Heart right ventricle (tissue), 16 donors: ENCODE results near the gene OR1L8. TPM values are rescaled to one million over a fixed set of nuclear protein-coding genes. Genes with fewer than 3 reads are reported as not detected.
"Not testable (repeated sequence)": the region's sequence is repeated elsewhere in the genome, so short reads cannot be mapped to it uniquely, and the experiment has no call there.

Source experiments
- ATAC-seq, 8 donors: fragments of 200-7000 bp; cut with Tn5 transposase; one replicate each; pipeline ENCODE4 v1.9.1; 2020; ENCODE audit warnings: mild to moderate bottlenecking in 8 of 8, moderate library complexity in 8 of 8, moderate number of reproducible peaks in 1 of 8
- DNase-seq, 2 donors: peaks; one replicate each; pipeline ENCODE4 v3.0.0-alpha.2; 2020
- H3K27ac ChIP-seq, 10 donors: fragments of 200-600 bp; sonication (generic) in 2 of 10; one replicate each; pipeline versions ENCODE4 v1.5.0 to v1.8.0; 2020 to 2022; ENCODE audit warnings: mild to moderate bottlenecking in 3 of 10
- H3K27me3 ChIP-seq, 7 donors: fragments of 200-600 bp; one replicate each; pipeline ENCODE4 v1.8.0; 2021 to 2022; ENCODE audit warnings: mild to moderate bottlenecking in 2 of 7
- H3K36me3 ChIP-seq, 9 donors: fragments of 200-600 bp; sonication (generic) in 1 of 9; one replicate each; pipeline versions ENCODE4 v1.5.0 to v1.8.0; 2020 to 2022; ENCODE audit warnings: mild to moderate bottlenecking in 2 of 9
- H3K4me1 ChIP-seq, 9 donors: fragments of 200-600 bp; sonication (generic) in 1 of 9; one replicate each; pipeline versions ENCODE4 v1.5.0 to v1.8.0; 2020 to 2022; ENCODE audit warnings: mild to moderate bottlenecking in 4 of 9
- H3K4me3 ChIP-seq, 10 donors: fragments of 200-600 bp; sonication (generic) in 2 of 10; one replicate each; pipeline versions ENCODE4 v1.5.0 to v1.8.0; 2020 to 2022; ENCODE audit warnings: mild to moderate bottlenecking in 7 of 10, moderate library complexity in 2 of 10
- H3K9me3 ChIP-seq, 11 donors: fragments of 200-600 bp in 10 of 11; sonication (generic) in 2 of 11; one replicate each; pipeline versions ENCODE4 v1.5.0 to v1.8.0; 2013 to 2022; ENCODE audit warnings: mild to moderate bottlenecking in 2 of 11, control low read depth in 1 of 11, moderate library complexity in 1 of 11
- CTCF ChIP-seq, 9 donors: fragments of 200-600 bp; sonication (generic) in 2 of 9; IDR thresholded peaks; one replicate each; pipeline versions ENCODE4 v1.5.0 to v1.8.0; 2021 to 2022; ENCODE audit warnings: antibody characterized with exemption in 9 of 9, mild to moderate bottlenecking in 5 of 9, moderate library complexity in 1 of 9
- WGBS, 2 donors: extraction: QIAGEN DNeasy Blood & Tissue Kit; methylation state at CpG; one replicate each; pipeline ENCODE4 v1.1.7; 2013; ENCODE audit warnings: inconsistent platforms in 1 of 2; 5-methylcytosine and 5-hydroxymethylcytosine counted together
- intact Hi-C, 10 donors: fragments of 100-400 bp; cut with DNase I; formaldehyde crosslinking; loops; one replicate each; pipeline versions ENCODE4 v1.11.1 to v1.14.2; 2022
- long read RNA-seq, 3 donors: library from polyadenylated mRNA; unstranded; transcript quantifications; one replicate each; pipeline ENCODE4 v2.0.0, GENCODE V29; 2020 to 2021
- polyA plus RNA-seq, 2 donors: library from polyadenylated mRNA; stranded (reverse); fragments of 200-250 nt; gene quantifications; one replicate each; pipeline ENCODE4 v1.2.3, GENCODE V29; 2013
- total RNA-seq, 10 donors: library from RNA; stranded (reverse); fragmentation: NEBNext Ultra II Directional in 3 of 10; extraction: Animal tissue kit (Norgen Biotek cat#: 25700) in 3 of 10; gene quantifications; one replicate each; pipeline versions ENCODE4 v1.2.1 to v1.2.4, GENCODE V29; 2021 to 2023
- donor health status: Arrhythmogenic right ventricular cardiomyopathy.
- donor health status: ischemic (EF 13 %, LVEDD 7.1; RV severe dilation, severe dysfunction).
- donor health status: healthy with polysubstance abuse.
- donor health status: DM: no; HTN: yes; CAD: no.
- donor health status: DM: no; HTN: no; CAD: no.
- donor health status: ischemic (EF 25% LVEDD 6.9; RV normal size, moderate dysfunction).
- donor health status: ischemic (EF 25% LVEDD 5.7; RV mildly dilated, moderate dysfunction).
- donor health status: healthy.
- donor health status: DM: yes; HTN: yes; CAD: no.
- donor health status: Ischemic cardiomyopathy.
- donor health status: ischemic (EF 35%, LVEDD 5.7; RV mildly dilated, moderate dysfunction).
- donor health status: nonischemic (EF 11% LVEDD 7.7; RV severe dilation, severe dysfunction).
- donor health status: DM: yes; HTN: yes; CAD: no.
- donor health status: PGD.
- donor health status: ischemic (EF 29% LVEDD 5.4; RV normal size, mild dysfunction).
- donor health status: nonischemic (EF 23%, LVEDD 6.1; RV moderate dilation, normal function).

Gene OR1L8
- total RNA-seq (under 1 TPM in 1 of 10 donors, not detected in 9; 0.45 TPM), polyA plus RNA-seq (under 1 TPM in 1 of 2 donors, not detected in 1; 0.04 TPM)
- long read RNA-seq, donor 1 = 0 reads
- long read RNA-seq, donor 2 = 0 reads
- long read RNA-seq, donor 3 = 0 reads

GRCh38 chr9:122583284-122583683, at the start of gene OR1L8:
Gene OR1L8 (minus strand): TSS chr9:122583384. CDS start chr9:122568477, 14,907 bp downstream.
- H3K4me3 ChIP-seq, ATAC-seq, intact Hi-C loops, H3K36me3 ChIP-seq, H3K27ac ChIP-seq, DNase-seq, H3K27me3 ChIP-seq, H3K4me1 ChIP-seq, H3K9me3 ChIP-seq: not testable (repeated sequence)
- 86 to 90% methylated on average over 8 of the region's 8 CpGs for WGBS, 2 donors

GRCh38 chr9:122619996-122620395, 36.8 kb upstream of the OR1L8 start:
- 49 to 56% methylated on average over 7 of the region's 7 CpGs for WGBS, 2 donors

GRCh38 chr9:122614362-122614761, 31.2 kb upstream of the OR1L8 start, which contains the start of gene OR1Q1:
Gene OR1Q1 (plus strand): TSS chr9:122614738. CDS start chr9:122614738, 0 bp downstream.
- Histone ChIP-seq H3K36me3 (no peaks in the 10 kb centered on the region), H3K4me1 (no peaks in the 10 kb centered on the region), H3K9me3 (peaks cover 0 to 11% (median 0%) of the 10 kb centered on the region in 11 donors), H3K4me3 (no peak within 1 kb of the TSS), H3K27ac (no peak within 1 kb of the TSS), H3K27me3 (no peaks in the 10 kb centered on the region)
- DNase-seq (no peak), ATAC-seq (no peak)
- intact Hi-C loops = no loop called here
- 91 to 93% methylated on average over 1 of the region's 1 CpG for WGBS, 2 donors
- TF ChIP-seq CTCF (IDR thresholded peaks at IDR 0.05) = no peak

More at GRCh38 chr9:122619996-122620395, 36.8 kb upstream of the OR1L8 start:
- H3K27ac ChIP-seq = no peak overlapping the region
- intact Hi-C loops = no loop called here
- no peak for DNase-seq
- H3K27me3 ChIP-seq = no peaks in the 10 kb centered on the region
- no peak for TF ChIP-seq CTCF (IDR thresholded peaks at IDR 0.05)
- no peaks in the 10 kb centered on the region for H3K36me3 ChIP-seq
- H3K4me1 ChIP-seq = no peaks in the 10 kb centered on the region
- no peak overlapping the region for H3K4me3 ChIP-seq
- peaks cover 0 to 11% (median 0%) of the 10 kb centered on the region in 11 donors for H3K9me3 ChIP-seq
- ATAC-seq = no peak

- Histone ChIP-seq H3K4me3 (no peak overlapping the region), H3K27ac (no peak overlapping the region), H3K36me3 (no peaks in the 10 kb centered on the region), H3K4me1 (no peaks in the 10 kb centered on the region), H3K27me3 (peaks cover 0 to 3% (median 0%) of the 10 kb centered on the region in 7 donors), H3K9me3 (no peaks in the 10 kb centered on the region)
- no peak for TF ChIP-seq CTCF (IDR thresholded peaks at IDR 0.05)
- 44 to 47% methylated on average over 4 of the region's 4 CpGs for WGBS, 2 donors
- ATAC-seq (no peak), DNase-seq (no peak)
- intact Hi-C loops = no loop called here
Measured at GRCh38 chr9:122609804-122610203, 26.6 kb upstream of the OR1L8 start.

- intact Hi-C loops = no loop called here
- 71 to 85% methylated on average over 1 of the region's 1 CpG for WGBS, 2 donors
- Histone ChIP-seq H3K4me3 (no peak overlapping the region), H3K27me3 (peaks cover 0 to 3% (median 0%) of the 10 kb centered on the region in 7 donors), H3K4me1 (no peaks in the 10 kb centered on the region), H3K9me3 (peaks cover 0 to 11% (median 0%) of the 10 kb centered on the region in 11 donors), H3K36me3 (no peaks in the 10 kb centered on the region), H3K27ac (no peak overlapping the region)
- TF ChIP-seq CTCF (IDR thresholded peaks at IDR 0.05) = no peak
- no peak for ATAC-seq
- no peak for DNase-seq
Measured at GRCh38 chr9:122606587-122606986, 23.4 kb upstream of the OR1L8 start.
